Measurements from ENCODE around the gene GIN1.

Gene GIN1

GRCh38 chr5:103126557-103126956 is 6.6 kb upstream of the GIN1 start:
- Histone ChIP-seq H3K9me2 (replicated peaks; ENCODE audit: insufficient read depth, low read length) (no peaks in the 10 kb centered on the region), H3K27me3 (ENCODE audit: low read length) (no peaks in the 10 kb centered on the region), H3K9ac (ENCODE audit: low read length) (no peak overlapping the region), H3K36me3 (ENCODE audit: low read length) (peaks cover 2% of the 10 kb centered on the region; the same call in 1 of the 2 replicates), H3F3A (ENCODE audit: insufficient read depth) (0 out of 2 replicates have a peak, but pooled peaks cover 3% of the 10 kb centered on the region), H3K27ac (ENCODE audit: low read depth, low read length) (no peak overlapping the region), H2AFZ (ENCODE audit: low read depth, low read length, severe bottlenecking) (no peak overlapping the region), H3K4me3 (ENCODE audit: insufficient read depth, low read length, poor library complexity, severe bottlenecking) (no peak overlapping the region), H4K20me1 (ENCODE audit: low read depth, low read length) (peaks cover 9% of the 10 kb centered on the region; the same call in 1 of the 2 replicates), H3K4me2 (ENCODE audit: low read depth, low read length, poor library complexity, severe bottlenecking) (no peak overlapping the region), H3K79me2 (ENCODE audit: insufficient read depth, low read length) (peaks cover 91% of the 10 kb centered on the region), H3K9me3 (ENCODE audit: insufficient read depth, low read length) (no peaks in the 10 kb centered on the region)
- TF ChIP-seq, protein P1, sequence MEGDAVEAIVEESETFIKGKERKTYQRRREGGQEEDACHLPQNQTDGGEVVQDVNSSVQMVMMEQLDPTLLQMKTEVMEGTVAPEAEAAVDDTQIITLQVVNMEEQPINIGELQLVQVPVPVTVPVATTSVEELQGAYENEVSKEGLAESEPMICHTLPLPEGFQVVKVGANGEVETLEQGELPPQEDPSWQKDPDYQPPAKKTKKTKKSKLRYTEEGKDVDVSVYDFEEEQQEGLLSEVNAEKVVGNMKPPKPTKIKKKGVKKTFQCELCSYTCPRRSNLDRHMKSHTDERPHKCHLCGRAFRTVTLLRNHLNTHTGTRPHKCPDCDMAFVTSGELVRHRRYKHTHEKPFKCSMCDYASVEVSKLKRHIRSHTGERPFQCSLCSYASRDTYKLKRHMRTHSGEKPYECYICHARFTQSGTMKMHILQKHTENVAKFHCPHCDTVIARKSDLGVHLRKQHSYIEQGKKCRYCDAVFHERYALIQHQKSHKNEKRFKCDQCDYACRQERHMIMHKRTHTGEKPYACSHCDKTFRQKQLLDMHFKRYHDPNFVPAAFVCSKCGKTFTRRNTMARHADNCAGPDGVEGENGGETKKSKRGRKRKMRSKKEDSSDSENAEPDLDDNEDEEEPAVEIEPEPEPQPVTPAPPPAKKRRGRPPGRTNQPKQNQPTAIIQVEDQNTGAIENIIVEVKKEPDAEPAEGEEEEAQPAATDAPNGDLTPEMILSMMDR (IDR thresholded peaks at IDR 0.05; ENCODE audit: insufficient read depth, low read length, poor library complexity, severe bottlenecking): no peak
- no peak for TF ChIP-seq EZH2phosphoT487 (conservative IDR thresholded peaks at IDR 0.05; ENCODE audit: low read length)

- H3K9ac ChIP-seq (ENCODE audit: low read length): peak overlapping the region; percentile 72
- H3F3A ChIP-seq (ENCODE audit: insufficient read depth): peaks cover 15% of the 10 kb centered on the region
- no peaks in the 10 kb centered on the region for H3K27me3 ChIP-seq (ENCODE audit: low read length)
- no peaks in the 10 kb centered on the region for H4K20me1 ChIP-seq (ENCODE audit: low read depth, low read length)
- H3K4me2 ChIP-seq (ENCODE audit: low read depth, low read length, poor library complexity, severe bottlenecking): peak overlapping the region; percentile 98
- no peaks in the 10 kb centered on the region for H3K36me3 ChIP-seq (ENCODE audit: low read length)
- H2AFZ ChIP-seq (ENCODE audit: low read depth, low read length, severe bottlenecking): no peak overlapping the region
- peak overlapping the region; percentile 98 for H3K4me3 ChIP-seq (ENCODE audit: insufficient read depth, low read length, poor library complexity, severe bottlenecking)
- peaks cover 81% of the 10 kb centered on the region for H3K79me2 ChIP-seq (ENCODE audit: insufficient read depth, low read length)
- no peaks in the 10 kb centered on the region for H3K9me2 ChIP-seq (replicated peaks; ENCODE audit: insufficient read depth, low read length)
- H3K27ac ChIP-seq (ENCODE audit: low read depth, low read length): no peak overlapping the region
- H3K9me3 ChIP-seq (ENCODE audit: insufficient read depth, low read length): no peaks in the 10 kb centered on the region
- TF ChIP-seq, protein P1 (IDR thresholded peaks at IDR 0.05; ENCODE audit: insufficient read depth, low read length, poor library complexity, severe bottlenecking): no peak
- TF ChIP-seq EZH2phosphoT487 (conservative IDR thresholded peaks at IDR 0.05; ENCODE audit: low read length): no peak
Observed at GRCh38 chr5:103122242-103122641, 2.3 kb upstream of the GIN1 start.

DNA sequence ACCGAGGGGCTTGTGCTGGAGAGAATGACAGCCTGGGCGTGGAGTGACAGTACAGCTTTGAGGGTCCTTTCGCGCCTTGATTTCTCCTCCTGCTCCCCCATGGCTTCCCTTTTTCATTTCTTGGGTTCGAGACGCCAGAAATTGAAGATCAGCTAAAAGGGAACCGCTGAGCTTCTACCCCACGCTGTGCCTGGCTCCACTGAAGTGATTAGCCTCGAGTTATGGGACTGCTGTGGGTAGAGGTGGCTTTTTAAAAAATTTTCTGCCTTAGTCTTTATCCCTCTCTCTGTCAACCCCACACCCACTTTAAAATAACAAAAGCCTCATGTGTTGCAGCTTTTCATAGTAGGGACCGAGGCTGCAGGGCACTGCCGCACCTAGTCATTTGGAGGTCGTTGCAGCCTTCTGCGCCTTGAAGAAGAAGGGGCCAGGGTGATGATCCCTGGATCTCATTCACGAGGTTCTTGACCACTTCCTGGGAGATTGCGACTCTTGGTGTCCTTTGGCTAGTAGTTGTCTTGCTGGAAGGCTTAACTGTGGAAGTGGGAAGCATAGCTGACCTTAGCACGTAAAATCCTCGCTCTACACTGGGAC is 766 bp upstream of the GIN1 start:
- peak overlapping the region; percentile 69 for H2AFZ ChIP-seq (ENCODE audit: low read depth, low read length, severe bottlenecking)
- H3K4me2 ChIP-seq (ENCODE audit: low read depth, low read length, poor library complexity, severe bottlenecking): peak overlapping the region; percentile 98
- peak overlapping the region; percentile 98 for H3K27ac ChIP-seq (ENCODE audit: low read depth, low read length)
- peak overlapping the region; percentile 72 for H3K9ac ChIP-seq (ENCODE audit: low read length)
- H3K36me3 ChIP-seq (ENCODE audit: low read length): no peaks in the 10 kb centered on the region
- peak overlapping the region; percentile 98 for H3K4me3 ChIP-seq (ENCODE audit: insufficient read depth, low read length, poor library complexity, severe bottlenecking)
- no peaks in the 10 kb centered on the region for H4K20me1 ChIP-seq (ENCODE audit: low read depth, low read length)
- no peaks in the 10 kb centered on the region for H3K9me2 ChIP-seq (replicated peaks; ENCODE audit: insufficient read depth, low read length)
- H3K9me3 ChIP-seq (ENCODE audit: insufficient read depth, low read length): no peaks in the 10 kb centered on the region
- peaks cover 73% of the 10 kb centered on the region for H3K79me2 ChIP-seq (ENCODE audit: insufficient read depth, low read length)
- H3K27me3 ChIP-seq (ENCODE audit: low read length): no peaks in the 10 kb centered on the region
- TF ChIP-seq, protein P1 (IDR thresholded peaks at IDR 0.05; ENCODE audit: insufficient read depth, low read length, poor library complexity, severe bottlenecking): no peak
- no peak for TF ChIP-seq EZH2phosphoT487 (conservative IDR thresholded peaks at IDR 0.05; ENCODE audit: low read length)
- peaks cover 15% of the 10 kb centered on the region for H3F3A ChIP-seq (ENCODE audit: insufficient read depth)
